ENCODE measurements around the gene ZSWIM5. TPM values are rescaled to one million over a fixed set of nuclear protein-coding genes. Genes with fewer than 3 reads are reported as not detected.
A peak's percentile ranks its signal among the peaks of the same experiment; 100 is the strongest.
"Not testable (repeated sequence)": the region's sequence is repeated elsewhere in the genome, so short reads cannot be mapped to it uniquely, and the experiment has no call there.

The ZSWIM5 gene
- 2.0 to 2.5 TPM (median 2.4 TPM) in 3 replicates for total RNA-seq

GRCh38 chr1:45205910-45206721, at the start of gene ZSWIM5:
Gene ZSWIM5, minus strand, starts transcription at chr1:45206605. Its CDS starts 255 bp downstream, at chr1:45206350.
- H3K27me3 Mint-ChIP-seq (ENCODE audit: low read depth): peaks cover 75% of the 10 kb centered on the region
- H3K36me3 Mint-ChIP-seq: no peaks in the 10 kb centered on the region
- peak within 1 kb of the TSS; percentile 42 for H3K27ac Mint-ChIP-seq
- H3K9me3 Mint-ChIP-seq: no peaks in the 10 kb centered on the region
- peak; percentile 43 to 73 for DNase-seq (ENCODE audit: low spot score in 2 of 2, unreplicated experiment in 2 of 2)
- H3K4me1 Mint-ChIP-seq: peaks cover 15% of the 10 kb centered on the region
- H3K4me3 Mint-ChIP-seq: peak within 1 kb of the TSS; percentile 78
- no peak for TF ChIP-seq CTCF (IDR thresholded peaks at IDR 0.05; ENCODE audit: unreplicated experiment)

- no peak for DNase-seq (ENCODE audit: low spot score in 2 of 2, unreplicated experiment in 2 of 2)
- peaks cover 24% of the 10 kb centered on the region for H3K9me3 Mint-ChIP-seq
These were observed 48.1 kb upstream of the ZSWIM5 start for GRCh38 chr1:45254490-45254889.

GRCh38 chr1:45250544-45250943, 44.1 kb upstream of the ZSWIM5 start:
- no peaks in the 10 kb centered on the region for H3K4me1 Mint-ChIP-seq
- peaks cover 14% of the 10 kb centered on the region for H3K9me3 Mint-ChIP-seq
- no peak for DNase-seq (ENCODE audit: low spot score in 2 of 2, unreplicated experiment in 2 of 2)
- no peak overlapping the region for H3K27ac Mint-ChIP-seq
- H3K27me3 Mint-ChIP-seq (ENCODE audit: low read depth): peaks cover 29% of the 10 kb centered on the region
- no peak overlapping the region for H3K4me3 Mint-ChIP-seq
- TF ChIP-seq CTCF (IDR thresholded peaks at IDR 0.05; ENCODE audit: unreplicated experiment): no peak
- H3K36me3 Mint-ChIP-seq: no peaks in the 10 kb centered on the region

More at GRCh38 chr1:45254490-45254889, 48.1 kb upstream of the ZSWIM5 start:
- Mint-ChIP-seq H3K27me3 (ENCODE audit: low read depth) (peaks cover 29% of the 10 kb centered on the region), H3K36me3 (peaks cover 6% of the 10 kb centered on the region), H3K4me1 (no peaks in the 10 kb centered on the region), H3K4me3 (no peak overlapping the region), H3K27ac (no peak overlapping the region)
- no peak for TF ChIP-seq CTCF (IDR thresholded peaks at IDR 0.05; ENCODE audit: unreplicated experiment)

- Mint-ChIP-seq H3K9me3 (peaks cover 15% of the 10 kb centered on the region), H3K27me3 (ENCODE audit: low read depth) (peaks cover 23% of the 10 kb centered on the region)
- DNase-seq (ENCODE audit: low spot score in 2 of 2, unreplicated experiment in 2 of 2); H3K4me1 Mint-ChIP-seq; H3K27ac Mint-ChIP-seq; H3K4me3 Mint-ChIP-seq; H3K36me3 Mint-ChIP-seq: not testable (repeated sequence)
These were observed 41.6 kb upstream of the ZSWIM5 start for GRCh38 chr1:45248004-45248403.

- DNase-seq (ENCODE audit: low spot score in 2 of 2, unreplicated experiment in 2 of 2): no peak
- no peaks in the 10 kb centered on the region for H3K36me3 Mint-ChIP-seq
These were observed 40.4 kb upstream of the ZSWIM5 start for GRCh38 chr1:45246760-45247159.

GRCh38 chr1:45246359-45246758, 40.0 kb upstream of the ZSWIM5 start:
- not testable (repeated sequence) for H3K4me1 Mint-ChIP-seq; H3K4me3 Mint-ChIP-seq; H3K36me3 Mint-ChIP-seq; DNase-seq (ENCODE audit: low spot score in 2 of 2, unreplicated experiment in 2 of 2); H3K27me3 Mint-ChIP-seq (ENCODE audit: low read depth); H3K27ac Mint-ChIP-seq
- H3K9me3 Mint-ChIP-seq: peaks cover 29% of the 10 kb centered on the region

More at GRCh38 chr1:45246760-45247159, 40.4 kb upstream of the ZSWIM5 start:
- Mint-ChIP-seq H3K27me3 (ENCODE audit: low read depth) (peaks cover 14% of the 10 kb centered on the region), H3K4me3 (no peak overlapping the region), H3K4me1 (no peaks in the 10 kb centered on the region), H3K27ac (no peak overlapping the region), H3K9me3 (peaks cover 26% of the 10 kb centered on the region)
- no peak for TF ChIP-seq CTCF (IDR thresholded peaks at IDR 0.05; ENCODE audit: unreplicated experiment)

Measured in mesothelial cell of epicardium (in vitro differentiated cells).